Right atrium auricular region (tissue), 2 donors: ENCODE measurements around the gene TIGD1. TPM values are rescaled to one million over a fixed set of nuclear protein-coding genes. Genes with fewer than 3 reads are reported as not detected.

Experiments
- DNase-seq: peaks from one replicate; pipeline ENCODE4 v3.0.0-alpha.2; 2019; ENCODE audit warnings: low spot score
- H3K27ac ChIP-seq, 2 donors: fragments of 200-600 bp; sonication (generic); 1 replicate in 1 of 2; 2 replicates in 1 of 2; pipeline ENCODE4 v1.5.1; 2016 to 2019
- H3K27me3 ChIP-seq, 2 donors: fragments of 200-600 bp; sonication (generic); one replicate each; pipeline versions ENCODE4 v1.5.1 to v1.6.0; 2017 to 2019
- H3K36me3 ChIP-seq: fragments of 200-600 bp; sonication (generic); one replicate; pipeline ENCODE4 v1.5.1; 2016
- H3K4me1 ChIP-seq, 2 donors: fragments of 200-600 bp; sonication (generic); one replicate each; pipeline versions ENCODE4 v1.5.1 to v1.6.0; 2017 to 2019
- H3K4me3 ChIP-seq, 2 donors: fragments of 200-600 bp; sonication (generic); 1 replicate in 1 of 2; 2 replicates in 1 of 2; pipeline ENCODE4 v1.5.1; 2017 to 2019; ENCODE audit warnings: mild to moderate bottlenecking in 1 of 2, moderate library complexity in 1 of 2
- H3K9me3 ChIP-seq, 2 donors: fragments of 200-600 bp; sonication (generic); one replicate each; pipeline ENCODE4 v1.5.1; 2019
- total RNA-seq, 2 donors: library from RNA; depleted of rRNA; stranded (reverse); fragments of >200 nt; gene quantifications; one replicate each; pipeline ENCODE4 v1.1.0, GENCODE V29; 2016
- TF ChIP-seq, protein P1 (sequence below), 2 donors: fragments of 200-600 bp; sonication (generic); IDR thresholded peaks; one replicate each; pipeline ENCODE4 v1.5.1; 2019; ENCODE audit warnings: antibody characterized with exemption in 2 of 2

Gene TIGD1
- total RNA-seq, 2 donors from 2014 or later, result 1.7 to 2.0 TPM

DNA sequence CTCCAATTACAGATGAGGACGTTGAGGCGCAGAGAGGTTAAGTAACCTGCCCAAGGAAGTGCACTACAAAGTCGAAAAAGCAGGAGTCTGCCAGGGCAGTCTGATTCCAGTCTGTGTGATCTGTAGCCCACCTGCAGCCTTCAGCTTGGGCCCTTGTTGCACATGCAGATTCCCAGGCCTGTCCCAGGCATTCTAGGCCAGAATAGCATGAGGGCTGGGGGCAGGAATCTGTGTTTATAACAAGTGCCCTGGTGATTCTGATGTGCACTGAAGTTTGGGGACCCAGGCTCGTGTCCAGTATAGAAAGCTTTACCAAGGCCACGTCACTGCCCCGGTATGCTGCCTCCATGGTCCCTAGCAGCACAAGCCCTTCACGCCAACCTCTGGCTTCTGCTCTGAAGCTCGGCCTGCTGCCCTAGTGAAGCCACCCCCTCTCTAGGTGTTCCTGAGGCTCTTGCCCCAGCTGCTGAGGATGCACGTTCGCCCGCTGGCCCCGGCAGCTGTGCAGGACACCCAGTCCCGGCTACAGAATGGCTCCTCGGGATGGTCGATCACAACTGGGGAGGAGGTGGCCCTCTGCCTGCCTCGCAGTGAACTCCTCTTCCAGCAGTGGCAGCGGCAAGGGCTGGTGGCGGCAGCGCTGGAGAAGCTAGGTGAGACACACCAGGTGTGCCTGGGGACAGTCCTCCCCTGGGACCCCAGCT, 6.3 kb downstream of the TIGD1 start:
- no peak overlapping the region for H3K27ac ChIP-seq
- no peaks in the 10 kb centered on the region for H3K27me3 ChIP-seq
- H3K4me3 ChIP-seq, result no peak overlapping the region
- H3K36me3 ChIP-seq, result peaks cover 7% of the 10 kb centered on the region
- TF ChIP-seq, protein P1, sequence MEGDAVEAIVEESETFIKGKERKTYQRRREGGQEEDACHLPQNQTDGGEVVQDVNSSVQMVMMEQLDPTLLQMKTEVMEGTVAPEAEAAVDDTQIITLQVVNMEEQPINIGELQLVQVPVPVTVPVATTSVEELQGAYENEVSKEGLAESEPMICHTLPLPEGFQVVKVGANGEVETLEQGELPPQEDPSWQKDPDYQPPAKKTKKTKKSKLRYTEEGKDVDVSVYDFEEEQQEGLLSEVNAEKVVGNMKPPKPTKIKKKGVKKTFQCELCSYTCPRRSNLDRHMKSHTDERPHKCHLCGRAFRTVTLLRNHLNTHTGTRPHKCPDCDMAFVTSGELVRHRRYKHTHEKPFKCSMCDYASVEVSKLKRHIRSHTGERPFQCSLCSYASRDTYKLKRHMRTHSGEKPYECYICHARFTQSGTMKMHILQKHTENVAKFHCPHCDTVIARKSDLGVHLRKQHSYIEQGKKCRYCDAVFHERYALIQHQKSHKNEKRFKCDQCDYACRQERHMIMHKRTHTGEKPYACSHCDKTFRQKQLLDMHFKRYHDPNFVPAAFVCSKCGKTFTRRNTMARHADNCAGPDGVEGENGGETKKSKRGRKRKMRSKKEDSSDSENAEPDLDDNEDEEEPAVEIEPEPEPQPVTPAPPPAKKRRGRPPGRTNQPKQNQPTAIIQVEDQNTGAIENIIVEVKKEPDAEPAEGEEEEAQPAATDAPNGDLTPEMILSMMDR (IDR thresholded peaks at IDR 0.05), result no peak
- H3K4me1 ChIP-seq, result peaks cover 0 to 4% of the 10 kb centered on the region in 2 donors
- no peak for DNase-seq
- peaks cover 0 to 5% of the 10 kb centered on the region in 2 donors for H3K9me3 ChIP-seq

DNA sequence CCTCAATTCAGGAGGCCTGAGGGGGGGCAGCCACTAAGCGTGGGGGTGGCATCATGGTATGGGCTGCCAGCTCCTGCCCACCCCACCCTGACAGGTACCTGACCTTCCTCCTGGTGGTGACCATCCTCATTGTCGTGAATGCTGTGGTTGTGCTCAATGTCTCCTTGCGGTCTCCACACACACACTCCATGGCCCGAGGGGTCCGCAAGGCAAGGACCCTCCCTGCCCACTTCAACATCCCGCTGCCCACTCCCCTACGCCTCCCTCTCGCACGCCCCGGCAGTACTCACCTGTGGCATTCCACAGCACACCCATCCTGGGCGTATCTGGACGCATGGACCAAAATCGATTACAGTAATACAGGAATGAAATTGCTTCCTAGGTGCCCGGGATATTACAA, 6.9 kb downstream of the TIGD1 start:
- Histone ChIP-seq H3K9me3 (no peaks in the 10 kb centered on the region), H3K4me1 (peaks cover 0 to 4% of the 10 kb centered on the region in 2 donors), H3K27me3 (no peaks in the 10 kb centered on the region), H3K4me3 (no peak overlapping the region), H3K36me3 (peaks cover 7% of the 10 kb centered on the region), H3K27ac (no peak overlapping the region)
- TF ChIP-seq, protein P1 (IDR thresholded peaks at IDR 0.05), result no peak
- no peak for DNase-seq

DNA sequence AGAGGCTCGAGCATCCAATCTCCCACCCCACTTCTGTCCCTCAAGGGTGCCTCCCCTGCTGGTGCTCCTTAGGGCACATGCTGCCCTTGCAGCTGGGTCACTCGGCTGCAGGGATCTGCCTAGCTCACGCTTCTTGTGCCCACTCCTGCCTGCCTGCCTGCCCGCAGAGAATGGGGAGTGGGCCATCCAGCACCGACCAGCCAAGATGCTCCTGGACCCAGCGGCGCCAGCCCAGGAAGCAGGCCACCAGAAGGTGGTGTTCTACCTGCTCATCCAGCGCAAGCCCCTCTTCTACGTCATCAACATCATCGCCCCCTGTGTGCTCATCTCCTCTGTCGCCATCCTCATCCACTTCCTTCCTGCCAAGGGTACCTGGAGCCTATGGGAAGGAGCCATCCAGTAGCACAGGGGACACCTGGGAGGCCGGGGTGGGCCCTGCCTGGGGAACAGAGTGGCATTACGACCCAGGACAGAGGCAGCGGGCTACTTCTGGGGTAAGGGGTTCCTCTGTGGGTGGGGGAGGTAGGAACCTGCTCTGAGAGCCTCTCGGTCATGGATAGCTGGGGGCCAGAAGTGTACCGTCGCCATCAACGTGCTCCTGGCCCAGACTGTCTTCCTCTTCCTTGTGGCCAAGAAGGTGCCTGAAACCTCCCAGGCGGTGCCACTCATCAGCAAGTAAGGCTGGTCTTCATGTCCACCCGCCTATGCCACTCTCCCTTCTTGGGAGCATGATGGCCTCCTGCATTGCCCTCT, 7.5 kb downstream of the TIGD1 start:
- Histone ChIP-seq H3K4me3 (no peak overlapping the region), H3K4me1 (peaks cover 0 to 5% of the 10 kb centered on the region in 2 donors), H3K27ac (no peak overlapping the region), H3K27me3 (no peaks in the 10 kb centered on the region), H3K9me3 (no peaks in the 10 kb centered on the region), H3K36me3 (peaks cover 7% of the 10 kb centered on the region)
- TF ChIP-seq, protein P1 (IDR thresholded peaks at IDR 0.05), result no peak
- DNase-seq, result no peak

DNA sequence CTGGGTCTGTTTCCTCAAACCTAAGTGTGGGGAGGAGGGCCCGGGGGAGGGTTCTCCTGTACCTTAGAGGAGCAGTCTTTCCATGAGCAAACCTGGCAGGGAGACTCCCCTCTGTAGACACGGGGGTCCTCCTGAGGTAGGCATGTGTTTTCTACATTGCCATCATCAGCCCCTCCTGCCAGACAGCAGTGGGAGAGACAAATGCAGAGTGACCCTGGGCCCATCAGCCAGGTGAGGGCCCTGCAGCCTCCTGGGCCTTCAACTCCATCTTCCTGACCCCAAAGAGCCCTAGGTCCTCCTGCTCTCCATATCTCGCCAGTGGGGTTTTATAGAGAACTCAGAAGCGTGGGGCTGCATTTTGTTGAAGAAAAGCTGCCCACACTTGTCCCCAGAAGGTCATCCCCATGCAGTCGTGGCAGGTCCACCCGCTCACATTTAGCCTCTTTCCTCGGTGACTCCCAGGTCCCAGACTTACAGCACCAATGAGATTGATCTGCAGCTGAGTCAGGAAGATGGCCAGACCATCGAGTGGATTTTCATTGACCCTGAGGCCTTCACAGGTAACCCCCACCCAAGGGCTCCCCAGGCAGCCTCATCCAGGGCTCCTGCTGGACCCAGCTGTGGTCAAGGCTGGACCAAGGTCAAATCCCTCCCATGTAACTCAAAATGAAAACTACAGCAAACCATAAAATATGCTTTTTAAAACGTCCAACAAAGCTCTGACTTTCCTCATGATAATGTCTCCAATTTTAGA, 8.2 kb downstream of the TIGD1 start:
- TF ChIP-seq, protein P1 (IDR thresholded peaks at IDR 0.05), result no peak
- DNase-seq, result no peak
- peaks cover 4% of the 10 kb centered on the region for H3K36me3 ChIP-seq
- H3K27me3 ChIP-seq, result no peaks in the 10 kb centered on the region
- H3K4me1 ChIP-seq, result peaks cover 0 to 8% of the 10 kb centered on the region in 2 donors
- no peaks in the 10 kb centered on the region for H3K9me3 ChIP-seq
- H3K4me3 ChIP-seq, result no peak overlapping the region
- H3K27ac ChIP-seq, result no peak overlapping the region

DNA sequence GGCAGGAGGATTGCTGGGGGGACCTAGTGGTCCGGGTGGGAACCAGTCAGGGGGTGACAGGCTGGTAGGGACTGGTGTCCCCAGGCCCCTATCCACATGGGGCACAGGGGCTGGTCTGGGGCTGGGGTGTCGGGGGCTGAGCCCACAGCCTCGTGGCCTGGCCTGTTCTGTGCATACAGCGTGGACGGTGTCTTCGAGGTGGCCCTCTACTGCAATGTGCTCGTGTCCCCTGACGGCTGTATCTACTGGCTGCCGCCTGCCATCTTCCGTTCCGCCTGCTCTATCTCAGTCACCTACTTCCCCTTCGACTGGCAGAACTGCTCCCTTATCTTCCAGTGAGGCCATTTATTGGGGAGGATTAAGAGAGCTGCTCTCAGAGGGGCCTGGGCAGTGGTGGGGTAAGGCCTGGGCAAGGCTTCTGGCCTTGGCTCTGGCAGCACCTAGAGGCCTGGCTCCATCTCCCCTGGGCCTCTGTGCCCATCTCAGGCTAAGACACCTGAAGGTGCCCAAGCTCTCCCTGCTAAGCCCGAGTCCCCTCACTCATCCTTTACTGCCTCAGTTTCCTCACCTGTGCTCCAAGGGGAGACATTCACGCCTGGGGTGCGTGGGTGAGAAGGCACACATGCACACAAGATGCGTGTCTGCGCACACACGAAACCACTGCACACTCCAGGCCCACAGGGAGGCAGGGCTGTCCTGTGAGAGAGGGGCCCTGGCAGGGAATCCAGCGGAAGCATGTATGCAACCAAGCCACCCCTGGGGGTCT, 9.0 kb downstream of the TIGD1 start:
- Histone ChIP-seq H3K36me3 (no peaks in the 10 kb centered on the region), H3K9me3 (peaks cover 0 to 6% of the 10 kb centered on the region in 2 donors), H3K4me1 (peaks cover 0 to 8% of the 10 kb centered on the region in 2 donors), H3K27me3 (no peaks in the 10 kb centered on the region), H3K27ac (no peak overlapping the region), H3K4me3 (no peak overlapping the region)
- DNase-seq, result no peak
- TF ChIP-seq, protein P1 (IDR thresholded peaks at IDR 0.05), result no peak
